Left ventricle myocardium superior (tissue), 1 donor: ENCODE measurements around the gene RNF141. TPM values are rescaled to one million over a fixed set of nuclear protein-coding genes. Genes with fewer than 3 reads are reported as not detected.

Source experiments
- ATAC-seq: fragments of 200-7000 bp; cut with Tn5 transposase; one replicate; pipeline ENCODE4 v1.9.1; 2020; ENCODE audit warnings: mild to moderate bottlenecking, moderate library complexity
- DNase-seq: peaks from one replicate; pipeline ENCODE4 v3.0.0-alpha.2; 2020
- intact Hi-C: fragments of 100-400 bp; cut with micrococcal nuclease; formaldehyde crosslinking; loops from one replicate; pipeline ENCODE4 v1.11.0; 2022
- long read RNA-seq: library from polyadenylated mRNA; unstranded; transcript quantifications from one replicate; pipeline ENCODE4 v2.0.0, GENCODE V29; 2021
- total RNA-seq: library from RNA; stranded (reverse); fragmentation: NEBNext Ultra II Directional; extraction: Animal tissue kit (Norgen Biotek cat#: 25700); gene quantifications from one replicate; pipeline ENCODE4 v1.2.1, GENCODE V29; 2021
- donor health status: DM: no; HTN: yes; CAD: no; lungs with severe emphysema.

RNF141 gene
- total RNA-seq: 34.1 TPM
- long read RNA-seq, full-length matches to known transcripts: 36 of 36 reads
- long read RNA-seq, partial matches to known transcripts: 0 of 36 reads
- long read RNA-seq, other reads (novel, unspliced or antisense): 0 of 36 reads

- DNase-seq (peak; percentile 98), ATAC-seq (peak; percentile 100)
- intact Hi-C loops: no loop called here
Measured at GRCh38 chr11:10540915-10541560, at the start of gene RNF141. TSS of gene RNF141 (minus strand) at chr11:10541187. CDS start at chr11:10534158, 7,029 bp downstream.

- DNase-seq (no peak), ATAC-seq (no peak)
- intact Hi-C loops: no loop called here
Measured at GRCh38 chr11:10590218-10590915, 49.4 kb upstream of the RNF141 start.

GRCh38 chr11:10588904-10589303 lies 47.9 kb upstream of the RNF141 start:
- intact Hi-C loops: no loop called here
- ATAC-seq: no peak
- no peak for DNase-seq

GRCh38 chr11:10587995-10588394 lies 47.0 kb upstream of the RNF141 start:
- intact Hi-C loops: no loop called here
- DNase-seq (no peak), ATAC-seq (no peak)

GRCh38 chr11:10587388-10587787 lies 46.4 kb upstream of the RNF141 start:
- intact Hi-C loops: no loop called here
- DNase-seq (no peak), ATAC-seq (no peak)

- intact Hi-C loops: no loop called here
- ATAC-seq (peak; percentile 15), DNase-seq (no peak)
Measured at GRCh38 chr11:10584071-10584501, 43.1 kb upstream of the RNF141 start.

GRCh38 chr11:10581481-10582019 lies 40.6 kb upstream of the RNF141 start:
- ATAC-seq (peak; percentile 84), DNase-seq (peak; percentile 49)
- intact Hi-C loops: no loop called here

GRCh38 chr11:10580623-10581022 lies 39.6 kb upstream of the RNF141 start:
- DNase-seq (no peak), ATAC-seq (no peak)
- intact Hi-C loops: no loop called here

GRCh38 chr11:10579700-10580099 lies 38.7 kb upstream of the RNF141 start:
- ATAC-seq (no peak), DNase-seq (no peak)
- intact Hi-C loops: no loop called here

- intact Hi-C loops: no loop called here
- DNase-seq (no peak), ATAC-seq (peak; percentile 47)
Measured at GRCh38 chr11:10576035-10576398, 35.0 kb upstream of the RNF141 start.

GRCh38 chr11:10575346-10576034 lies 34.5 kb upstream of the RNF141 start:
- ATAC-seq (no peak), DNase-seq (no peak)
- intact Hi-C loops: no loop called here

- DNase-seq: no peak
- intact Hi-C loops: no loop called here
- no peak for ATAC-seq
Measured at GRCh38 chr11:10573556-10573955, 32.6 kb upstream of the RNF141 start.

GRCh38 chr11:10573028-10573427 lies 32.0 kb upstream of the RNF141 start:
- intact Hi-C loops: no loop called here
- DNase-seq: no peak
- ATAC-seq: no peak

GRCh38 chr11:10572533-10572932 lies 31.5 kb upstream of the RNF141 start:
- intact Hi-C loops: no loop called here
- no peak for DNase-seq
- ATAC-seq: peak; percentile 46

- ATAC-seq (peak; percentile 78), DNase-seq (no peak)
Measured at GRCh38 chr11:10568486-10568941, 27.5 kb upstream of the RNF141 start, which contains the start of gene LYVE1. TSS of gene LYVE1 (minus strand) at chr11:10568665. CDS start at chr11:10568532, 133 bp downstream.

GRCh38 chr11:10567446-10567845 lies 26.5 kb upstream of the RNF141 start:
- no peak for ATAC-seq
- no peak for DNase-seq
- intact Hi-C loops: no loop called here

More at GRCh38 chr11:10568486-10568941, 27.5 kb upstream of the RNF141 start, which contains the start of gene LYVE1:
- intact Hi-C loops: no loop called here

- intact Hi-C loops: no loop called here
- DNase-seq (no peak), ATAC-seq (no peak)
Measured at GRCh38 chr11:10566257-10566957, 25.4 kb upstream of the RNF141 start.

- intact Hi-C loops: no loop called here
- no peak for ATAC-seq
- no peak for DNase-seq
Measured at GRCh38 chr11:10565493-10565892, 24.5 kb upstream of the RNF141 start.

- DNase-seq: no peak
- no peak for ATAC-seq
- intact Hi-C loops: no loop called here
Measured at GRCh38 chr11:10564696-10565318, 23.8 kb upstream of the RNF141 start.
